CD4-positive, alpha-beta T cell treated with Interleukin-2 at 100 ng/mL for 4 hours (primary cell): ENCODE results near the gene NOTCH4.
"Not testable (repeated sequence)": the region's sequence is repeated elsewhere in the genome, so short reads cannot be mapped to it uniquely, and the experiment has no call there.

ENCODE experiments used
- DNase-seq: peaks from one replicate; pipeline ENCODE4 v3.0.0-alpha.2; 2020; ENCODE audit warnings: low spot score

The NOTCH4 gene

GRCh38 chr6:32223258-32224235 lies at the start of gene NOTCH4:
NOTCH4 (minus strand) TSS chr6:32224067; CDS start chr6:32223928, 139 bp downstream.
- no peak for DNase-seq

- peak; percentile 6 for DNase-seq
These were observed 47.6 kb upstream of the NOTCH4 start for GRCh38 chr6:32271429-32271828.

GRCh38 chr6:32268459-32268858 lies 44.6 kb upstream of the NOTCH4 start:
- not testable (repeated sequence) for DNase-seq

GRCh38 chr6:32267035-32267434 lies 43.2 kb upstream of the NOTCH4 start:
- no peak for DNase-seq

GRCh38 chr6:32257262-32257661 lies 33.4 kb upstream of the NOTCH4 start:
- not testable (repeated sequence) for DNase-seq

- peak; percentile 68 for DNase-seq
These were observed 31.6 kb upstream of the NOTCH4 start for GRCh38 chr6:32255199-32256153.

GRCh38 chr6:32254761-32255198 lies 30.9 kb upstream of the NOTCH4 start:
- no peak for DNase-seq

GRCh38 chr6:32252331-32253009 lies 28.6 kb upstream of the NOTCH4 start:
- DNase-seq: no peak

- DNase-seq: no peak
These were observed 25.4 kb upstream of the NOTCH4 start for GRCh38 chr6:32249262-32249661.

GRCh38 chr6:32247401-32247800 lies 23.5 kb upstream of the NOTCH4 start:
- no peak for DNase-seq

- peak; percentile 76 for DNase-seq
These were observed 21.1 kb upstream of the NOTCH4 start for GRCh38 chr6:32244946-32245398.

GRCh38 chr6:32244270-32244669 lies 20.4 kb upstream of the NOTCH4 start:
- DNase-seq: no peak

- DNase-seq: not testable (repeated sequence)
These were observed 18.5 kb upstream of the NOTCH4 start for GRCh38 chr6:32242318-32242813.

GRCh38 chr6:32240686-32241085 lies 16.8 kb upstream of the NOTCH4 start:
- DNase-seq: no peak

GRCh38 chr6:32239462-32239861 lies 15.6 kb upstream of the NOTCH4 start:
- DNase-seq: no peak

GRCh38 chr6:32234934-32235333 lies 11.1 kb upstream of the NOTCH4 start:
- no peak for DNase-seq

GRCh38 chr6:32226434-32226833 lies 2.6 kb upstream of the NOTCH4 start:
- no peak for DNase-seq

GRCh38 chr6:32224696-32225095 lies 829 bp upstream of the NOTCH4 start:
- no peak for DNase-seq

GRCh38 chr6:32222333-32223230 lies 1.3 kb downstream of the NOTCH4 start:
- DNase-seq: no peak

- DNase-seq: no peak
These were observed 3.8 kb downstream of the NOTCH4 start for GRCh38 chr6:32220021-32220420.
